WI38 (cell line): ENCODE data around the gene GBF1.
"Not testable (repeated sequence)": the region's sequence is repeated elsewhere in the genome, so short reads cannot be mapped to it uniquely, and the experiment has no call there.

Experiments used
- H3K4me3 ChIP-seq: 2 replicates; pipeline ENCODE4 v1.5.1; 2011; ENCODE audit warnings: low read depth, mild to moderate bottlenecking, control low read depth, low read length
- TF ChIP-seq, protein P1 (sequence below): IDR thresholded peaks from 2 replicates; pipeline ENCODE4 v1.5.1; 2012; ENCODE audit warnings: low read depth, mild to moderate bottlenecking, control low read depth, low read length

GBF1 gene

DNA sequence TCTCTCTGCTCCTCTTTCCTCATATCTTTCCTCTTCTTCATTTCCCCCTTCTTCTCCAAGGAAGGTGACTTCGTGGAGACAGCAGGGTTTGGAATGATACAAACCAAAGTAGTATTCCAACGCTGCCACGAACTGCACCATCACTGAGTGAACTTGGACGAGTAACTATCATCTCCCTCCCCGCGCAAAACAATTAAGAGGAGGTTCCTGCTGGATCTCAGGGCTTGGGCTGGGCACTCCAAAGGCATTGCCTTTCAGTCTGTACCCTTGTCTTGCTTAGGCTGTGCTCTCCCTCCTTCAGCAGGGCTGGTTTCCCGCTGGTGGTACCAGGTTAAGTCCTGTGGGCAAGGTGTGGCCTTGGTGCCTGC, 3.2 kb upstream of the GBF1 start:
- TF ChIP-seq, protein P1, sequence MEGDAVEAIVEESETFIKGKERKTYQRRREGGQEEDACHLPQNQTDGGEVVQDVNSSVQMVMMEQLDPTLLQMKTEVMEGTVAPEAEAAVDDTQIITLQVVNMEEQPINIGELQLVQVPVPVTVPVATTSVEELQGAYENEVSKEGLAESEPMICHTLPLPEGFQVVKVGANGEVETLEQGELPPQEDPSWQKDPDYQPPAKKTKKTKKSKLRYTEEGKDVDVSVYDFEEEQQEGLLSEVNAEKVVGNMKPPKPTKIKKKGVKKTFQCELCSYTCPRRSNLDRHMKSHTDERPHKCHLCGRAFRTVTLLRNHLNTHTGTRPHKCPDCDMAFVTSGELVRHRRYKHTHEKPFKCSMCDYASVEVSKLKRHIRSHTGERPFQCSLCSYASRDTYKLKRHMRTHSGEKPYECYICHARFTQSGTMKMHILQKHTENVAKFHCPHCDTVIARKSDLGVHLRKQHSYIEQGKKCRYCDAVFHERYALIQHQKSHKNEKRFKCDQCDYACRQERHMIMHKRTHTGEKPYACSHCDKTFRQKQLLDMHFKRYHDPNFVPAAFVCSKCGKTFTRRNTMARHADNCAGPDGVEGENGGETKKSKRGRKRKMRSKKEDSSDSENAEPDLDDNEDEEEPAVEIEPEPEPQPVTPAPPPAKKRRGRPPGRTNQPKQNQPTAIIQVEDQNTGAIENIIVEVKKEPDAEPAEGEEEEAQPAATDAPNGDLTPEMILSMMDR, result no peak
- peak overlapping the region; percentile 68 for H3K4me3 ChIP-seq

DNA sequence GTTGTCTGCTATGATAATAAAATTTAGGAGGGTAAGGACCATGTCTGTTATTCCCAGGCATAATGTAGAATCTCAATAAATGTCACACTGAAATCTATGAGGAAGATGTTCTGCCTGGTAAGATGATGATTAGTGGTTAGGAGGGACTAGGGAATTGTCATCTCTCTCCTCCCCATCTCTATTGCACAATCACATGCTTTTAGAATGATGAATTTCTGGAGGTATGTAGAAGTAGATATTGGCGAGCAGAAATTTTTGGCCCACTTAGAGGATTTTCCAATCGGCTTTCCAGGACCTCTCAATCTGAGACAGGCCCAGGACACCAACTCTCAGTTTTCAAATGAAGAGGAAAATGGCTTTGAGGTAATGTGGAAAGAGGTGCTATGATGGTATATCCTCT, 2.0 kb upstream of the GBF1 start:
- TF ChIP-seq, protein P1, result no peak
- no peak overlapping the region for H3K4me3 ChIP-seq

DNA sequence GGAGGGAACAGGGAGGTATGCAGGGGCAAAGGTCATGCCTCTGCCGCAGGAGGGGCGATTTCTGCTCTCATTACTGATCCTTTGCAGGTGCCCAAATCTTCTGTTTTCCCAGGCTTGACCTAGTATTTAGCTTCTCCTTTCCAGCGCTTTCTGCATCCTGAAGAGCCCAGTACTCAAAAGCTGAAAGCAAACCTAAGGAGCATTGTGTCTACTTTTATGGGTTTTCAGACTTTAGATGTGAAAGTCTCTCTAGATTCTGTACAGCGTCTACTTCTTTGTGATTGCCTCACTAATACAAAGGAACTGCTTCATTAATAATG, 560 bp downstream of the GBF1 start:
- TF ChIP-seq, protein P1, result no peak
- H3K4me3 ChIP-seq, result peak overlapping the region; percentile 84

DNA sequence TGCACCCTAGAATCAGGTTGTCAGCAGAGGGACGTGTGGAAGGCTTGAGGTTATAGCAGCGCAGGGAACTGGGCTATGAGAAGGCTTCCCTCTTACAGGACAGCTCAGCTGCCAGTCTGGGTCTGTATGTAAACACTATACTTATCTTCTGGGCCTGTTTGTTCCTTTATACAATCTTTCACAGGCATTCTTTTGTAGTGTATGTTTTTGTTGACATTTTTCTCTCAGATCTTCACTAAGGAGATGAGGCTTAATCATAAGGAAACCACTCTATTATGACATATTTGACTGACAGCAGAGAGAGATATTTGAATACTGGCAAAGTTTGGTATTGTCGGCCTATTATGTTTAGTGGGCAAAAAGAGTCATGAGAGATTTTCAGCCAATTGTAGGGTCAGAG, 929 bp downstream of the GBF1 start:
- TF ChIP-seq, protein P1, result no peak
- H3K4me3 ChIP-seq, result peak overlapping the region; percentile 84

DNA sequence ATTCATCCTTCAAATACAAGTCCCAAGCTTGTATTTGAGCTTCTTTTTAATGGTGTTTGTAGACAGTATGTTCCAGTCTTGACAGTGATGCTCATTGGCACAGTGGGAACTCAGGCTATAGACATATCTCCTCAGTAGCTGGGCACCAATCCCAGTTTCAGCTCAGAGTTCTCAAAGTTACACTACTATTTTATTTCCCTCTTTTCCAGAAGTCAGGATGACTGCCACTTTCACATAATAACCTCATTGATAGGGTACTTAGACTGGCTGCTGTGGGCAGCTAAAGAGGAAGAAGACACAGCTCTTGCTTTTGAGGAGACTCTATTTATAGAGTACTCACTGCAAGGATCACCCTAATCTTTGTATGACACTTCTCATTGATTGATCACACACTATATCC, 2.4 kb downstream of the GBF1 start:
- H3K4me3 ChIP-seq, result 0 out of 2 replicates have a peak overlapping the region, but pooled peaks have one; percentile 84
- TF ChIP-seq, protein P1, result no peak

DNA sequence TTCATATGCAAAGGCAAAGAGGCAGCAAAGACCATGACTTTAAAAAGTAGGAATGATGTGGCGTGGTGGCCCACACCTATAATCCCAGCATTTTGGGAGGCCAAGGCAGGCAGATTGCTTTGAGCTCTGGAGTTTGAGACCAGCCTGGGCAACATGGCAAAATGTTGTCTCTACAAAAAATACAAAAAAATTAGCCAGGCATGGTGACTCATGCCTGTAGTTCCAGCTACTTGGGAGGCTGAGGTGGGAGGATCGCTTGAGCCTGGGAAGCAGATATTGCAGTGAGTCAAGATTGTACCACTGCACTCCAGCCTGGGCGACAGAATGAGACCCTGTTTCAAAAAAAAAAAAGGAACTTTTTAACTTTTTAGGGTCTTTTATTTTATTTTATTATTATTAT, 7.2 kb downstream of the GBF1 start:
- not testable (repeated sequence) for H3K4me3 ChIP-seq

DNA sequence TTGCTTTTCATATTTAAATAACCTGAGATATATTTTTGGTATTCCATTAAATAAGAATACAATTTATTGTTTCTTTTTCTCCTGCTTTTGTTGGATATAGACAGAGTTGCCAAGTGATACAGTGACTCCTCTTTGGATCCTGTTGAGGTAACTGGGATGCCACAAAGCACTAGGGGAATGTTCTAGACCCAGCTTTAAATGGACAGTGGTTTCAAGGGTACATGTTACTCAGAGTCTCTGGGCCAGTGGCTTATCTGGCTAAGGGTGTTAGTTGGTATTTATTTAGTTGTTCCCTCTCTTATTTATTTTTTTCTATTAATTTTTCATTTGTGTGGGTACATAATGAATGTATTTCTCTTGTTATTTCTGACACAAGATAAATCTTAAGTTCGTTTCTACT, 9.1 kb downstream of the GBF1 start:
- TF ChIP-seq, protein P1, result no peak
- no peak overlapping the region for H3K4me3 ChIP-seq

DNA sequence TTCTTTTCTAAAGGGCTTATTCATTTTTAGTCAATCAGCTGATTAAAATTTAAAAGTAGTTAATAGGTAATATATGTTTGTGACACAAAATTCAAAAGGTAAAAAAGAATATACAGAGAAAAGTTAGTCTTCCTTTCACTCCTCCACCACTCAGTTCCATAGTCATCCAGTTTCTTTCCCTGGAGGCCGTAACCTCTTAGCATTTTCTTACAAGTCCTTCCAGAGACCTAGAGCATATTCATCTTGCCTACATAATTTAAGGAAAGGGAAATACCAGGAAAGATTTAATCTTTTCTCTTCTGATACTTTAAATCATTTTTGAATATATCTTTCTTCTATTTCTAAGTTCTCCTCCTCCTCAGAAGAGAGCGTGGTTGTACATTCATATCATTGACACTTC, 10.1 kb downstream of the GBF1 start:
- TF ChIP-seq, protein P1, result no peak

More for the DNA sequence above, 10.1 kb downstream of the GBF1 start:
- no peak overlapping the region for H3K4me3 ChIP-seq
